Vagina (tissue), 2 donors: ENCODE data around the gene CETP. TPM values are rescaled to one million over a fixed set of nuclear protein-coding genes. Genes with fewer than 3 reads are reported as not detected.

ENCODE experiments used
- DNase-seq, 2 donors: peaks; one replicate each; pipeline ENCODE4 v3.0.0-alpha.2; 2017; ENCODE audit errors: extremely low spot score in 2 of 2
- H3K27ac ChIP-seq: fragments of 200-600 bp; sonication (generic); one replicate; pipeline ENCODE4 v1.5.1; 2019
- H3K27me3 ChIP-seq: fragments of 200-600 bp; sonication (generic); one replicate; pipeline ENCODE4 v1.5.1; 2019
- H3K36me3 ChIP-seq, 2 donors: fragments of 200-600 bp; sonication (generic); one replicate each; pipeline ENCODE4 v1.5.1; 2017 to 2019
- H3K4me1 ChIP-seq: fragments of 200-600 bp; sonication (generic); one replicate; pipeline ENCODE4 v1.5.1; 2019
- H3K4me3 ChIP-seq, 2 donors: fragments of 200-600 bp; sonication (generic); 1 replicate in 1 of 2; 2 replicates in 1 of 2; pipeline ENCODE4 v1.5.1; 2016 to 2019
- H3K9me3 ChIP-seq: fragments of 200-600 bp; sonication (generic); one replicate; pipeline ENCODE4 v1.5.1; 2019
- CTCF ChIP-seq, 3 experiments: fragments of 450-650 bp in 2 of 3; fragments of 200-600 bp in 1 of 3; sonication (generic) in 1 of 3; IDR thresholded peaks; one replicate each; pipeline ENCODE4 v1.5.1; 2017 to 2019; ENCODE audit warnings: antibody characterized with exemption in 3 of 3, mild to moderate bottlenecking in 2 of 3, moderate library complexity in 2 of 3
- POLR2A ChIP-seq, 2 donors: fragments of 450-650 bp; IDR thresholded peaks; one replicate each; pipeline ENCODE4 v1.6.1; 2017; ENCODE audit warnings: antibody characterized with exemption in 2 of 2, mild to moderate bottlenecking in 2 of 2, moderate library complexity in 2 of 2
- POLR2AphosphoS5 ChIP-seq, 2 donors: sonication (generic); formaldehyde crosslinking; IDR thresholded peaks; one replicate each; pipeline ENCODE4 v1.9.0; 2017; ENCODE audit warnings: antibody characterized with exemption in 2 of 2, mild to moderate bottlenecking in 2 of 2, low read depth in 1 of 2; ENCODE audit not compliant: insufficient read depth in 1 of 2
- intact Hi-C: fragments of 100-400 bp; cut with DNase I; formaldehyde crosslinking; loops from one replicate; pipeline ENCODE4 v1.15.1; 2023
- total RNA-seq: library from RNA; depleted of rRNA; stranded (reverse); fragments of >200 nt; gene quantifications from one replicate; pipeline ENCODE4 v1.2.3, GENCODE V29; 2016

Gene CETP
- total RNA-seq, 1 donor from 2014 or later = not detected

- no peak for TF ChIP-seq POLR2A (IDR thresholded peaks at IDR 0.05)
- no peak for TF ChIP-seq POLR2AphosphoS5 (IDR thresholded peaks at IDR 0.05; ENCODE audit: insufficient read depth in 1 of 2, low read depth in 1 of 2)
- no peak for TF ChIP-seq CTCF (IDR thresholded peaks at IDR 0.05)
- intact Hi-C loops = loop anchor here (5.0 kb wide), 1 partner anchor 574 kb away; no protein-coding TSS in a partner anchor
- Histone ChIP-seq H3K36me3 (no peaks in the 10 kb centered on the region), H3K4me3 (no peak overlapping the region), H3K27me3 (no peaks in the 10 kb centered on the region), H3K27ac (no peak overlapping the region), H3K9me3 (no peaks in the 10 kb centered on the region), H3K4me1 (peaks cover 7% of the 10 kb centered on the region)
- DNase-seq = no peak
Measured at GRCh38 chr16:56923481-56924091, 38.2 kb upstream of the CETP start.

- no peak overlapping the region for H3K27ac ChIP-seq
- no peak for TF ChIP-seq POLR2A (IDR thresholded peaks at IDR 0.05)
- no peak for TF ChIP-seq POLR2AphosphoS5 (IDR thresholded peaks at IDR 0.05; ENCODE audit: insufficient read depth in 1 of 2, low read depth in 1 of 2)
- no peak for TF ChIP-seq CTCF (IDR thresholded peaks at IDR 0.05)
- no peak overlapping the region for H3K4me3 ChIP-seq
- peaks cover 10% of the 10 kb centered on the region for H3K4me1 ChIP-seq
- DNase-seq = no peak
- intact Hi-C loops = no loop called here
- no peaks in the 10 kb centered on the region for H3K27me3 ChIP-seq
- no peaks in the 10 kb centered on the region for H3K36me3 ChIP-seq
- H3K9me3 ChIP-seq = no peaks in the 10 kb centered on the region
Measured at GRCh38 chr16:56927471-56927870, 34.3 kb upstream of the CETP start.

- peaks cover 23% of the 10 kb centered on the region for H3K4me1 ChIP-seq
- H3K27me3 ChIP-seq = no peaks in the 10 kb centered on the region
- no peak overlapping the region for H3K4me3 ChIP-seq
- TF ChIP-seq CTCF (IDR thresholded peaks at IDR 0.05) = no peak
- TF ChIP-seq POLR2A (IDR thresholded peaks at IDR 0.05) = no peak
- TF ChIP-seq POLR2AphosphoS5 (IDR thresholded peaks at IDR 0.05; ENCODE audit: insufficient read depth in 1 of 2, low read depth in 1 of 2) = no peak
- intact Hi-C loops = loop anchor here (5.0 to 10.0 kb wide), 2 partner anchors 58 to 65 kb away; partner anchors contain the start of genes NLRC5 and SLC12A3
- DNase-seq = no peak
- H3K36me3 ChIP-seq = no peaks in the 10 kb centered on the region
- no peak overlapping the region for H3K27ac ChIP-seq
- no peaks in the 10 kb centered on the region for H3K9me3 ChIP-seq
Measured at GRCh38 chr16:56929639-56930038, 32.1 kb upstream of the CETP start.

GRCh38 chr16:56930486-56931270 is 31.1 kb upstream of the CETP start:
- TF ChIP-seq POLR2AphosphoS5 (IDR thresholded peaks at IDR 0.05; ENCODE audit: insufficient read depth in 1 of 2, low read depth in 1 of 2) (no peak), POLR2A (IDR thresholded peaks at IDR 0.05) (no peak), CTCF (IDR thresholded peaks at IDR 0.05) (no peak)
- Histone ChIP-seq H3K27me3 (no peaks in the 10 kb centered on the region), H3K27ac (peak overlapping the region; percentile 100), H3K4me1 (peaks cover 33% of the 10 kb centered on the region), H3K36me3 (peaks cover 0 to 10% of the 10 kb centered on the region in 2 donors), H3K9me3 (no peaks in the 10 kb centered on the region), H3K4me3 (no peak overlapping the region)
- intact Hi-C loops = loop anchor here (5.0 to 10.0 kb wide), 2 partner anchors 57 to 66 kb away; partner anchors contain the start of genes NLRC5 and SLC12A3
- DNase-seq = no peak
